ENCODE results near the gene SAP30BP.

SAP30BP gene

GRCh38 chr17:75652341-75652740 is 14.8 kb upstream of the SAP30BP start:
- no peak for TF ChIP-seq CTCF (IDR thresholded peaks at IDR 0.05; ENCODE audit: insufficient read depth, low read length, poor library complexity, severe bottlenecking)
- no peak for TF ChIP-seq EZH2phosphoT487 (conservative IDR thresholded peaks at IDR 0.05; ENCODE audit: low read length)
- Histone ChIP-seq H3K27me3 (ENCODE audit: low read length) (no peaks in the 10 kb centered on the region), H3K4me2 (ENCODE audit: low read depth, low read length, poor library complexity, severe bottlenecking) (no peak overlapping the region), H4K20me1 (ENCODE audit: low read depth, low read length) (no peaks in the 10 kb centered on the region), H3K79me2 (ENCODE audit: insufficient read depth, low read length) (no peaks in the 10 kb centered on the region), H3F3A (ENCODE audit: insufficient read depth) (peaks cover 7% of the 10 kb centered on the region; the same call in 1 of the 2 replicates), H3K36me3 (ENCODE audit: low read length) (no peaks in the 10 kb centered on the region), H3K9ac (ENCODE audit: low read length) (no peak overlapping the region), H3K27ac (ENCODE audit: low read depth, low read length) (no peak overlapping the region), H3K4me3 (ENCODE audit: insufficient read depth, low read length, poor library complexity, severe bottlenecking) (no peak overlapping the region), H3K9me2 (replicated peaks; ENCODE audit: insufficient read depth, low read length) (no peaks in the 10 kb centered on the region), H3K9me3 (ENCODE audit: insufficient read depth, low read length) (no peaks in the 10 kb centered on the region), H2AFZ (ENCODE audit: low read depth, low read length, severe bottlenecking) (no peak overlapping the region)

GRCh38 chr17:75652934-75653549 is 14.1 kb upstream of the SAP30BP start:
- no peak for TF ChIP-seq EZH2phosphoT487 (conservative IDR thresholded peaks at IDR 0.05; ENCODE audit: low read length)
- TF ChIP-seq CTCF (IDR thresholded peaks at IDR 0.05; ENCODE audit: insufficient read depth, low read length, poor library complexity, severe bottlenecking) = peak; percentile 53
- Histone ChIP-seq H3K4me3 (ENCODE audit: insufficient read depth, low read length, poor library complexity, severe bottlenecking) (no peak overlapping the region), H4K20me1 (ENCODE audit: low read depth, low read length) (no peaks in the 10 kb centered on the region), H3F3A (ENCODE audit: insufficient read depth) (peaks cover 7% of the 10 kb centered on the region; the same call in 1 of the 2 replicates), H3K27ac (ENCODE audit: low read depth, low read length) (no peak overlapping the region), H3K9me2 (replicated peaks; ENCODE audit: insufficient read depth, low read length) (no peaks in the 10 kb centered on the region), H3K9me3 (ENCODE audit: insufficient read depth, low read length) (no peaks in the 10 kb centered on the region), H3K79me2 (ENCODE audit: insufficient read depth, low read length) (no peaks in the 10 kb centered on the region), H3K9ac (ENCODE audit: low read length) (no peak overlapping the region), H3K4me2 (ENCODE audit: low read depth, low read length, poor library complexity, severe bottlenecking) (no peak overlapping the region), H3K27me3 (ENCODE audit: low read length) (no peaks in the 10 kb centered on the region), H3K36me3 (ENCODE audit: low read length) (peaks cover under 1% of the 10 kb centered on the region; the same call in 1 of the 2 replicates), H2AFZ (ENCODE audit: low read depth, low read length, severe bottlenecking) (no peak overlapping the region)

- Histone ChIP-seq H2AFZ (ENCODE audit: low read depth, low read length, severe bottlenecking) (no peak overlapping the region), H3K36me3 (ENCODE audit: low read length) (peaks cover 4% of the 10 kb centered on the region; the same call in 1 of the 2 replicates), H3K4me3 (ENCODE audit: insufficient read depth, low read length, poor library complexity, severe bottlenecking) (no peak overlapping the region), H3K4me2 (ENCODE audit: low read depth, low read length, poor library complexity, severe bottlenecking) (no peak overlapping the region), H3K27me3 (ENCODE audit: low read length) (no peaks in the 10 kb centered on the region), H3K79me2 (ENCODE audit: insufficient read depth, low read length) (no peaks in the 10 kb centered on the region), H3K9me3 (ENCODE audit: insufficient read depth, low read length) (no peaks in the 10 kb centered on the region), H3K9me2 (replicated peaks; ENCODE audit: insufficient read depth, low read length) (no peaks in the 10 kb centered on the region), H3K27ac (ENCODE audit: low read depth, low read length) (no peak overlapping the region), H4K20me1 (ENCODE audit: low read depth, low read length) (no peaks in the 10 kb centered on the region), H3K9ac (ENCODE audit: low read length) (no peak overlapping the region), H3F3A (ENCODE audit: insufficient read depth) (peaks cover 7% of the 10 kb centered on the region; the same call in 1 of the 2 replicates)
- no peak for TF ChIP-seq CTCF (IDR thresholded peaks at IDR 0.05; ENCODE audit: insufficient read depth, low read length, poor library complexity, severe bottlenecking)
- no peak for TF ChIP-seq EZH2phosphoT487 (conservative IDR thresholded peaks at IDR 0.05; ENCODE audit: low read length)
Observed at GRCh38 chr17:75654176-75654575, 13.0 kb upstream of the SAP30BP start.

All from SU-DHL-6 (cell line).